ENCODE measurements around the gene OPCML. TPM values are rescaled to one million over a fixed set of nuclear protein-coding genes. Genes with fewer than 3 reads are reported as not detected.

OPCML gene
- total RNA-seq, 4 donors from 2014 or later = 0.15 TPM; not detected in 3

DNA sequence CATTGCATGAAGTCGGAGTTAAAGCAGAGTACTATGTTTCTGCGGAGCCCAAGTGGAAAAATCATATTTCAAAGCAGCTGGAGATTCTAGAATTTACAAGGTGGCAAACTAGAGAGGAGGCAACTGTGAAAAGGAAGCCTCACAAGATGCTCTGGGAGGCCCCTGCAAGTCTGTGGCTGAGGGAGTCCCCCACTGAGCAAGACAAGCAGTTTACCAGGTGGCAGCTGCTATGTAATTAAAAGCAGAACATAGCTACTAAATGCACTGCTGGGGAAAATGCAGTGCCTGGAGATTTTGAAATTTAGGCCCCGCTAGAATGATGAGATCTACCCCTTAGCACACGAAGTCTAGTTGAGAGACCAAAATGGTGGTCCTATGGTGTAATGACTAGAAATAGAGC, 728.0 kb downstream of the OPCML start:
- 75% methylated on average over 4 of the region's 4 CpGs for WGBS
- Histone ChIP-seq H3K4me1 (no peaks in the 10 kb centered on the region), H3K27me3 (no peaks in the 10 kb centered on the region), H3K27ac (no peak overlapping the region), H3K36me3 (no peaks in the 10 kb centered on the region), H3K4me3 (no peak overlapping the region), H3K9me3 (no peaks in the 10 kb centered on the region)
- no peak for DNase-seq (ENCODE audit: low spot score in 2 of 2)
- no peak for TF ChIP-seq EP300 (IDR thresholded peaks at IDR 0.05)
- TF ChIP-seq POLR2AphosphoS5 (IDR thresholded peaks at IDR 0.05) = no peak
- TF ChIP-seq POLR2A (IDR thresholded peaks at IDR 0.05) = no peak
- TF ChIP-seq, protein P1, sequence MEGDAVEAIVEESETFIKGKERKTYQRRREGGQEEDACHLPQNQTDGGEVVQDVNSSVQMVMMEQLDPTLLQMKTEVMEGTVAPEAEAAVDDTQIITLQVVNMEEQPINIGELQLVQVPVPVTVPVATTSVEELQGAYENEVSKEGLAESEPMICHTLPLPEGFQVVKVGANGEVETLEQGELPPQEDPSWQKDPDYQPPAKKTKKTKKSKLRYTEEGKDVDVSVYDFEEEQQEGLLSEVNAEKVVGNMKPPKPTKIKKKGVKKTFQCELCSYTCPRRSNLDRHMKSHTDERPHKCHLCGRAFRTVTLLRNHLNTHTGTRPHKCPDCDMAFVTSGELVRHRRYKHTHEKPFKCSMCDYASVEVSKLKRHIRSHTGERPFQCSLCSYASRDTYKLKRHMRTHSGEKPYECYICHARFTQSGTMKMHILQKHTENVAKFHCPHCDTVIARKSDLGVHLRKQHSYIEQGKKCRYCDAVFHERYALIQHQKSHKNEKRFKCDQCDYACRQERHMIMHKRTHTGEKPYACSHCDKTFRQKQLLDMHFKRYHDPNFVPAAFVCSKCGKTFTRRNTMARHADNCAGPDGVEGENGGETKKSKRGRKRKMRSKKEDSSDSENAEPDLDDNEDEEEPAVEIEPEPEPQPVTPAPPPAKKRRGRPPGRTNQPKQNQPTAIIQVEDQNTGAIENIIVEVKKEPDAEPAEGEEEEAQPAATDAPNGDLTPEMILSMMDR (IDR thresholded peaks at IDR 0.05) = no peak

DNA sequence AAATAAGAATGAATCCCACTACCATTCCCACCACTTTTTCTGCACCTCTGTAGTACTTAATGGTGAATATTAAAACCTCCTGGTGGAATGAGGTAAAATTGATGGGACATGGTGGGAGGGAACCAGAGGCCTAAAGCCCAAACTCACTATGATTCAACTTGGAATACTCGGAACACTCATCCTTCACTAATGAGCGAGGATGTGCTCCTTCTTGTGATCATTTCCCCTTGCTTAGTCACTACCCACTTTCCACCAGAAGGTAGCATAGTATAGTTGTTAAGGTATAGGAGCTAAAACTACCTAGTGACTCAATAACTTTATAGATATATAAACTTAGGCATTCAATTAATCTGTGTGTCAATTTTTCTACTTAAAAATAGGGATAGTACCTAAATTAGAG, 728.9 kb downstream of the OPCML start:
- TF ChIP-seq POLR2AphosphoS5 (IDR thresholded peaks at IDR 0.05) = no peak
- no peak for TF ChIP-seq POLR2A (IDR thresholded peaks at IDR 0.05)
- TF ChIP-seq, protein P1 (IDR thresholded peaks at IDR 0.05) = no peak
- no peak for TF ChIP-seq EP300 (IDR thresholded peaks at IDR 0.05)
- no peak for DNase-seq (ENCODE audit: low spot score in 2 of 2)
- WGBS = 77% methylated on average over 2 of the region's 2 CpGs

DNA sequence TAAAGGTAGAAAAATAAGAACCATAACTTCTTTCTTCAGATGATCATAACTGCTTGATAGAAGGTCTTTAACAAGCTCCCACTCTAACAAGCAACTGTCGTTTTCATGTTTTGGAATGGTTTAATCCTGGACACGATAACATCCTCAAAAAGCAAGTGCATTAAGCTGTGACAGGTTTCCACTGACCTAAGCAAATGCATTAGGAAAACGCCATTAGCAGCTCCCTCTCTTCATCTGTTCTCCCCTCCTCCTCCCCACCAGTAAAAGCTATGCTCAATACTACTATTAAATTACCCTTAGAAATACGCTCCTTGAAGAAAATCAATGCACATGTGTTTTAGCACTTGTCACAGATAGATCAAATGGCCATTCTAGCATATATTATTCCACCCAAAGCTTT, 729.4 kb downstream of the OPCML start:
- no peaks in the 10 kb centered on the region for H3K9me3 ChIP-seq
- H3K27ac ChIP-seq = no peak overlapping the region
- WGBS = 80% methylated on average over 4 of the region's 4 CpGs
- no peaks in the 10 kb centered on the region for H3K4me1 ChIP-seq
- H3K36me3 ChIP-seq = no peaks in the 10 kb centered on the region
- H3K27me3 ChIP-seq = no peaks in the 10 kb centered on the region
- H3K4me3 ChIP-seq = no peak overlapping the region
- DNase-seq (ENCODE audit: low spot score in 2 of 2) = no peak
- no peak for TF ChIP-seq EP300 (IDR thresholded peaks at IDR 0.05)
- TF ChIP-seq POLR2A (IDR thresholded peaks at IDR 0.05) = no peak
- TF ChIP-seq, protein P1 (IDR thresholded peaks at IDR 0.05) = no peak
- no peak for TF ChIP-seq POLR2AphosphoS5 (IDR thresholded peaks at IDR 0.05)

More for the DNA sequence above, 728.9 kb downstream of the OPCML start:
- Histone ChIP-seq H3K4me3 (no peak overlapping the region), H3K27me3 (no peaks in the 10 kb centered on the region), H3K9me3 (no peaks in the 10 kb centered on the region), H3K27ac (no peak overlapping the region), H3K4me1 (no peaks in the 10 kb centered on the region), H3K36me3 (no peaks in the 10 kb centered on the region)

DNA sequence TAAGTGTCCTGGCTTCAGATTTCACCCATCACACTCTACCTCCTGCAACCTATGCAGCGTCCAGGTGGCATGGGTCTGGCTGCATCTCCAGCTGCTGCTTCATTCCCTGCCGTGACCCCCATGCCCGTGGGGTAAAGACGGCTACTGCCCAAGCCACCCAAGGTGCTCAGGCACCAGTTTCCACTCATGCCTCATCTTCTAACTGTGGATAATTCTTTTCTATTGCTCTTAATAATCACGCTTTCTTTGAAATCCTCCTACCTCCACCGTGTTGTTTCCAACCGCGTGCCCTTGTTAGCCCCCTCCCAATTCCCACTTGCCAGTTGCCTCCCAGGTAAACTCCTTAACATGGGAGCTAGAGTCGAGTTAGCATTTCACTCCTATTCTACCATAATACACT, 738.5 kb downstream of the OPCML start:
- no peaks in the 10 kb centered on the region for H3K27me3 ChIP-seq
- H3K9me3 ChIP-seq = no peaks in the 10 kb centered on the region
- TF ChIP-seq, protein P1 (IDR thresholded peaks at IDR 0.05) = no peak
- TF ChIP-seq POLR2A (IDR thresholded peaks at IDR 0.05) (no peak), POLR2AphosphoS5 (IDR thresholded peaks at IDR 0.05) (no peak), EP300 (IDR thresholded peaks at IDR 0.05) (no peak)
- H3K4me1 ChIP-seq = no peaks in the 10 kb centered on the region
- no peak overlapping the region for H3K27ac ChIP-seq
- 78% methylated on average over 9 of the region's 9 CpGs for WGBS
- DNase-seq (ENCODE audit: low spot score in 2 of 2) = no peak
- no peaks in the 10 kb centered on the region for H3K36me3 ChIP-seq
- H3K4me3 ChIP-seq = no peak overlapping the region

DNA sequence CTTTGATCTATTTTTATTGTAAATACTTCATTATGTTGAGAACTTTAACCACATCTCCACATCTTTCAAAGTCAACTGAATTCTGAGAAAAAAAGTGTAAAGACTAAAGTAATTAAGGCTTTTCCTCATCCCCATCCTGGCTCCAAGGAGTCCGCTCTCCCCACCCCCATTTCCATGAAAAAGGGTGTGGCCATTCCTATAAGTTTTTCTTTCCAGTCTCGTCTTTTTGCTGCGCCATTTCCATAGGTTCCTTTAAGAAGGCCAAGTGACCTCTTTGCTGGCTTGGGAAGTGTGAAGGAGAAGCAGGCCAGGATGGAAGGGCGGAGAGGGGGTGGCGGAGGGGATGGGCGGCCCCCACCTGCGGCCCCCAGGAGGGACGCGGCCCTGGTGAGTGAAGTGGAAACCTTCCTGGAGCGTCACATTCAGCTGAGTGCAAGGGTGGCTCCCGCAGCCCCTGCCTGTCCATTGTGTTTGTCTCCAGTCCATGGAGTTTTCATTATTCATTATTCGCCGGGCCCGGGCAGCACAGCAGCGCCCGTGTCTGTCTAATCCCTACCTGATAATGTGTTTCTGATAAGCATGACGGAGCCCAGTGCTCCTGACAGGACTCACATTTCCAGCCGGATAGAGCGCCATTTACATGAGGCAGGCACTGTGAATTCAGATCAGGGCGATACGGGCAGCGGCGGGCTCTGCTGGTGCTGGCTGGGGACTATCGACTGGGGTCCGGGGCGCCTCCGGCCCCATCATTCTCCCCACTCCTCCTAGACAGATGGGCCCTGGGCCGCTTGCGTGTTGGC, 739.8 kb downstream of the OPCML start:
- Histone ChIP-seq H3K4me1 (no peaks in the 10 kb centered on the region), H3K27me3 (no peaks in the 10 kb centered on the region), H3K27ac (no peak overlapping the region), H3K4me3 (no peak overlapping the region), H3K36me3 (no peaks in the 10 kb centered on the region), H3K9me3 (no peaks in the 10 kb centered on the region)
- TF ChIP-seq POLR2AphosphoS5 (IDR thresholded peaks at IDR 0.05) = no peak
- TF ChIP-seq, protein P1 (IDR thresholded peaks at IDR 0.05) = no peak
- TF ChIP-seq EP300 (IDR thresholded peaks at IDR 0.05) = no peak
- no peak for TF ChIP-seq POLR2A (IDR thresholded peaks at IDR 0.05)
- no peak for DNase-seq (ENCODE audit: low spot score in 2 of 2)
- WGBS = 69% methylated on average over 28 of the region's 29 CpGs

Measured in suprapubic skin (tissue), 4 donors.